Stimulated activated CD8-positive, alpha-beta memory T cell treated with anti-CD3 and anti-CD28 coated beads, Interleukin-4, amount 100 ng/mL, for 48 hours (primary cell): ENCODE results near the gene PLLP.
"Not testable (repeated sequence)": the region's sequence is repeated elsewhere in the genome, so short reads cannot be mapped to it uniquely, and the experiment has no call there.

Source experiments
- DNase-seq: peaks from one replicate; pipeline ENCODE4 v3.0.0-alpha.2; 2020

Gene PLLP

GRCh38 chr16:57301126-57301817 lies 16.8 kb upstream of the PLLP start:
- no peak for DNase-seq

- peak; percentile 99 for DNase-seq
Measured at GRCh38 chr16:57300387-57301125, 16.1 kb upstream of the PLLP start.

GRCh38 chr16:57299719-57300386 lies 15.4 kb upstream of the PLLP start:
- DNase-seq: peak; percentile 91

- no peak for DNase-seq
Measured at GRCh38 chr16:57299009-57299718, 14.7 kb upstream of the PLLP start.

GRCh38 chr16:57297856-57298255 lies 13.4 kb upstream of the PLLP start:
- DNase-seq: peak; percentile 43

GRCh38 chr16:57289391-57290257 lies 5.2 kb upstream of the PLLP start:
- no peak for DNase-seq

- no peak for DNase-seq
Measured at GRCh38 chr16:57285379-57285778, 907 bp upstream of the PLLP start.

- no peak for DNase-seq
Measured at GRCh38 chr16:57284952-57285363, 486 bp upstream of the PLLP start.

GRCh38 chr16:57283959-57284208 lies 588 bp downstream of the PLLP start:
- no peak for DNase-seq

GRCh38 chr16:57283214-57283958 lies 1.1 kb downstream of the PLLP start:
- no peak for DNase-seq

GRCh38 chr16:57282510-57283213 lies 1.8 kb downstream of the PLLP start:
- DNase-seq: no peak

GRCh38 chr16:57281791-57282190 lies 2.7 kb downstream of the PLLP start:
- DNase-seq: no peak

GRCh38 chr16:57279780-57280638 lies 4.5 kb downstream of the PLLP start:
- no peak for DNase-seq

- DNase-seq: no peak
Measured at GRCh38 chr16:57278494-57278893, 6.0 kb downstream of the PLLP start.

GRCh38 chr16:57277586-57277985 lies 6.9 kb downstream of the PLLP start:
- DNase-seq: peak; percentile 69

GRCh38 chr16:57276596-57276995 lies 7.9 kb downstream of the PLLP start:
- no peak for DNase-seq

GRCh38 chr16:57275946-57276345 lies 8.5 kb downstream of the PLLP start:
- not testable (repeated sequence) for DNase-seq

- DNase-seq: no peak
Measured at GRCh38 chr16:57273826-57274225, 10.6 kb downstream of the PLLP start.

GRCh38 chr16:57273359-57273758 lies 11.1 kb downstream of the PLLP start:
- DNase-seq: no peak

- no peak for DNase-seq
Measured at GRCh38 chr16:57271867-57272495, 12.5 kb downstream of the PLLP start.
